NCI-H1417 treated with DMSO at 0.1 percent for 48 hours (cell line): ENCODE results near the gene ADRA2A.

Experiments
- DNase-seq: peaks from one replicate; lab custom pipeline; 2025; lab: John Stamatoyannopoulos, UW

Gene ADRA2A

DNA sequence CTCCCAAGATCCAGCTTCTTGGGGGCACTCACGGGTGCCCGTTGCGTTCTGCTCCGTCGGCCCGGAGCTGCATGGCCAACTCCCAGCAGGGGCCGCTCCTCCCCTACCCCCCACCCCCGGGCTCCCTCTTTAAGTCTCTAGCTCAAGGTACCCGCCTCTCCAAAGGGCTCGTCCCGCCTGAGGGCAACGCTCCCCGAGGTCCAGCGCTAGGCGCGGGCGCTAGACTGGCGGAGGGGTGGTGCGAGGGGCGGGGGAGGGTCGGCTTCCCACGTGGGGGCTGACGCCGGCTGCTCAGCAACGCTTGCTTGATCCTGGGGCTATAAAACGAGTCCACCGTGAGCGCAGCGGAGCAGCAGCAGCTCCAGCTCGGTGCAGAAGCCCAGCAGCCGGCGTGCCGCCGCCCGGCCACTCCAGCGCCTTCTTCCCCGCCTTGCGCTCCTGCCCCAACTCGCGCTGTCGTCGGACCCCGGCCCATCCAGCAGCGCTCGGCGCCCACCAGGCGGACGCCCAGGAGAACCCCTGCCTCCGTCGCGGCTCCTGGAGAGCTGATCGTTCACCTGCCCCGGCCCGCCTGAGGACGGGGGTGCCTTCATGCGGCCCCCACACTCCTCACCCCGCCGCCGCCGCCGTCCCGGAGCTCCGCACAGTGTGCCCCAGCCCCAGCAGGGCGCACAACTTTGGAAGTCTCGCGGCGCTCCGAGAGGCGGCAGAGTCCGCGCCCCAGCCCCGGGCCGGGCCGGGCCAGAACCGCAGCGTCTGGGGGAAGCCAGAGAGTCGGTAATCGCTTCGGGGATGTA is at the start of gene ADRA2A:
ADRA2A (plus strand) TSS at position 348 of the 797 bp plus-strand sequence. CDS start 968 bp downstream, outside the sequence.
- no peak for DNase-seq

DNA sequence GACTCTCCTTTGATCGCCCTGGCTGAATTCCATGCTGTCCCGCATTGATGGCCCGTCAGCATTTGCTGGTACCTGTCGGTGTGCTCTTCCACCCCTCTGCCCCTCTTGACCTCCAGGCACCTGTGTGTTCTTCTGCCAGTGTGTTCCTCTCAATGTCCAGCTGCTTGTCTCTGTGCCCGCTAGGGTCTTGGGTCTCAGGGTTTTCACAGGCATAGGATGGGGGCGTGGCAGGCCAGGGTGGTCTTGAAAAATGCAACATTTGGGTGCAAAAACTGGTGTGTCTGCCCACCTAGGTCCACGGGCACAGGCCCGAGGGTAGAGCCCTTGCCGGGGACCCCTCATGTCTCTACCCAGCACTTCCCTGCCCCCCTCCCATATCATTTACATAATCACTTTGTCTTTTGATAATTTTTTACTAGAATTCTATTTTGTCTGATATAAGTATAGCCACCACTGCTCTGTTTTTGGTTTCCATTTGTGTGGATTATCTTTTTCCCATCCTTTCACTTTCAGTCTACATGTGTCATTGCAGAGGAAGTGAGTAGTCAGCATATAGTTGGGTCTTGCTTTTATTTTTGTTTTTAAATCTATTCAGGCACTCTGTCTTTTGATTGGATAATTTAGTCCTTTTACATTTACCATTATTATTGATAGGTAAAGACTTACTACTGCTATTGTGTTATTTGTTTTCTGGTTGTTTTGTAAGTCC is 46.6 kb upstream of the ADRA2A start:
- DNase-seq: no peak

DNA sequence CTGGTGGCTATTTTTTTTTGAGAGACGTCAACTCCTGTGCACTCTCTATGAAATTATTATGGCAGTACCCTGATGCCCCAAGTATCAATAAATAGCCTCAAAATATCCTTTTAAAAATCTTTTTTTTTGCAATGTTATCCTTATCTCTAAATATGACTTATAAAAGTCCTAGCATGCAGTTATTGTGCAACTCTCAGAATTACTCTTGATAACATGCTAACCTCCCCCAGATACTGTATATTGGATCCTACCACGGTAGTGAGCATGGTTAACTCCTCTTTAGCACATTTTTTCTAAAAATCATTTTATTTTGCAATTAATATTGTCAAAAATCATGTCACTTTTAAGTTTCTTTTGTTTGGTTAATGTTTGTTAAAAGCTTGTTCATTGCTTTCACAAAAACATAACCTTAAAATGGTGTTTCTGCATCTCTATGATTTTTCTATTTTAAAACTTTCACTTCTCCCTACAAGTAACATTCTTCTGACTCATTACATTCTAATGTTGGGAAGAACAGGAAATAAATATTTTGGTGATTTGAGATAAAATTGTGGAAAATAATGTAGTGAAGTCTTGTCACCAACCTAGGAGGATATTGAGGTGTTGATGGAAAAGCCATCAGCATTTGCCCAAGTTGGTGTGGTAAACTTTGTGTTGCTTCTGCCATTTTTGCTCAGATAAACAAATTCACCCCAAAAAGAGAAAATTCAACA is 42.1 kb upstream of the ADRA2A start:
- DNase-seq: no peak

DNA sequence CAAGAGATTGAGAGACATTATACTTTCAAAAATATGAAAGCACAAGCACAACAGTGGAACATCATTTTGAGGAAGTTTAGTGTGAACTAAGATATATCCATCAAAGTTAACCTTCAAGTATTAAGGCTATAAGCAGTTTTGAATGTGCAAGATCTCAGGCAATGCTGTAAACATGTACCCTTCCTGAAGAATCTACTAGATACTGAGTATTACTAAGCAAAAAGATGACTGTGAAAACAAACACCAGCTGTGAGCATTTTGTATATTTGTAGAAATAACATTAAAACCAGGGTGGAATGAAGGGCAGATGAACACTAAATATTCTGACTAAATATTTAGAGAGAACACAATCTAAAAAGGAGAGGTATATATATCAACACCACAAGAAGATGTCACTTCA is 41.3 kb upstream of the ADRA2A start:
- no peak for DNase-seq

DNA sequence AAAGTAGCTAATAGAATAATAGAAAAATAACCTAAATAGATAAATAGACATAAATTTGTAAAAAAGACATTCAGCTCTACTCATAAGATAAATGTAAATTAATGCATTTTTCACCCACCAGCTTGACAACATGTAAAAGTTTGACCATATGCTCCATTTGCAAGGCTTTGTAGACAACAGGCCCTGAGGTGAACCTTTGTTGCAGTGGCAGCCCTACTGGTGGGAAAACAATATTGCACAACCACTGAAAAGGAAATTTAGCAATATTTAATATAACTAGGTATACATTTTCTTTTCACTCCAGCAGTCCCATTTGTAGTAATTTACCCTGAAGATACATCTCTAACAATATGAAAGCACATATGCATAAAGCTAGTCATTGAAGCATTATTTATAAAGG is 39.0 kb upstream of the ADRA2A start:
- no peak for DNase-seq

DNA sequence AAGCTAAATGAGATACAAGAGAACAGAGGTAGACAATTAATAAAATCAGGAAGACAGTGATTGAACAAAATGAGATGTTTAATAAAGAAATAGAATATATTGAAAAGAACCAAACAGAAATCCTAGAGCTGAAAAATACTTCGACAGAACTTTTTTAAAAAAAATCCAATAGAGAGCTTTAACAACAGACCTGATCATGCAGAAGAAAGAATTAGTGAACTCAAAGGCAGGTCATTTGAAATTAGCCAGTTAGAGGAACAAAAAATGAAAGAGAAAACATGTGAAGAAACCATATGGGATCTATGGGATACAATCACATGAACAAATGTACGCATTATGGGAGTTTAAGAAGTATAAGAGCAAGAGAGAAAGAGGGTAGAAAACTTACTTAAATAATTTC is 37.3 kb upstream of the ADRA2A start:
- no peak for DNase-seq

DNA sequence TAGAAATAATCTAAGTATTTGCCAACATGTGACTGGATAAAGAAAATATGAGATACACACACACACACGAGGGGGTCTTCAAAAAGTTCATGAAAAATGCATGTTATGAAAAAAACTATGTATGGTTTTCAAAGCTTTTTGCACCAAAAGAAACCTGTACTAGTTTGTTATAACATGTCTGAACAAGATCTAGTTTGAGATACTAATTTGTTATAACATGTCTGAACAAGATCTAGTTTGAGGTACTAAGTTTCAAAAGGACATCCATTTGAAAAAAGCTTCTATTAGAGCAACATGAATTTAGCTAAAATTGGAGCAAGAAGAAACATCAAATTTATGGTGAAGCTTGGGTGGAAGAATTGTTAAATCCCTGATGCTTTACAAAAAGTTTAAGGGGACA is 19.8 kb upstream of the ADRA2A start:
- DNase-seq: no peak

DNA sequence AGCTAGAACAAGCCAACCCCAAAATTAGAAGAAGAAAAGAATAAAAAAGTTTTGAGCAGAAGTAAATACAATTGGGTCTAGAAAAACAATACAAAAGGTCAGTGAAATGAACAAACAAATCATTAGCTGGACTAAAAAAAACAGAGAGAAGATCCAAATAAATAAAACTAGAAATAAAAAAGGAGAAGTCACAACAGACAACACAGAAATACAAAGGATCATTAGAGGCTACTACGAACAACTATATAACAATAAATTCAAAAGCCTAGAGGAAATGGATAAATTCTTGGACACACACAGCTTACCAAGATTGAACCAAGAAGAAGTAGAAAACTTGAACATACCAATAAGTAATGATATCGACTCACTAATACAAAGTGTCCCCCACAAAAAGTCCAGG is 13.4 kb upstream of the ADRA2A start:
- DNase-seq: no peak

DNA sequence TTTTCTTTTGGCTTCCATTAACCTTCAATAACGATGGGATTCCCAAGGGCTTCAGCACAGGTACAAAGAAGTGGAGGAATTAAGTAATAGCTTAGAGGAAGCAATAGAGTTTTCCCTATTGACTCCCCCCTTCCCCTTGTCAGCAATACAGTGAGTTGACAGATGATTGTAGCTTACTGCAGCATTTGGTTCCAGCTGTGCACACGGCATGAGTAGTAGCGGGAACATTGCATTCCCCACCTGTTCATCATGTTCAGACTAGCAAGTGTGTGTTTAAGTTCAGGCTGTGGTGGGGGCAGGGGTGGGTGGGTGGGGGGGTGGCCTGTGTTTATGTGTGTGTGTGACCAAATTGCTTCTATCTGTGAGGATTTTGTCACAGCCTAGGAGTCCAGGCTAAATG is 4.6 kb upstream of the ADRA2A start:
- DNase-seq: no peak

DNA sequence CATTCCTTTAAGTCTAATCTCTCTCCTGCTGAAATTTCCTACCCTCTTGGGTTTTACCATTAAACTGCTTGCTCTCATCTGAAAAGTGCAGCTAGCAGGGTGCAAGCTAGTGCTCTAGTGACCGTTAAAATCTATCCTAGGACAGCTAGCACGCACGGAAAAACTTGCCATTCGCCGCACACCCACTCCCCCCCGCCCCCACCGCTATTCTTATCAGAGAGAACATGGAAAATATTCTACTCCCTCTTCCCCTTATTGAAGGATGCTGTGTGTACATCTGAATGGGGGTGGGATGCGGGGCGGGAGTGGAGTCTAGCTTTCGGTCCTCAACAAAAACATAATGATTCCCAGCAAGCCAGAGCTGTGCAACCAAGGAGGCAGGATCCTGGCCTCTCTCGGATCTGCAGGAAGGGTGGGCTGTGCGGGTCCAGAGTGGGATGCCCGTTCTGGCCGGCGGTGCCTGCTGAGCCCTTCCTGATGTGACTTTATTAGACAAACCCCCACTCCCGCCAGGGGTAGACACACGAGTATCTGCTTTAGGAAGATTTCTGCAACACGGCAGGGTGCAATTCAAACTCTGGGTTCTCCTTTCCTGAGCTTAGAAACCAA is 1.1 kb upstream of the ADRA2A start:
- DNase-seq: no peak

DNA sequence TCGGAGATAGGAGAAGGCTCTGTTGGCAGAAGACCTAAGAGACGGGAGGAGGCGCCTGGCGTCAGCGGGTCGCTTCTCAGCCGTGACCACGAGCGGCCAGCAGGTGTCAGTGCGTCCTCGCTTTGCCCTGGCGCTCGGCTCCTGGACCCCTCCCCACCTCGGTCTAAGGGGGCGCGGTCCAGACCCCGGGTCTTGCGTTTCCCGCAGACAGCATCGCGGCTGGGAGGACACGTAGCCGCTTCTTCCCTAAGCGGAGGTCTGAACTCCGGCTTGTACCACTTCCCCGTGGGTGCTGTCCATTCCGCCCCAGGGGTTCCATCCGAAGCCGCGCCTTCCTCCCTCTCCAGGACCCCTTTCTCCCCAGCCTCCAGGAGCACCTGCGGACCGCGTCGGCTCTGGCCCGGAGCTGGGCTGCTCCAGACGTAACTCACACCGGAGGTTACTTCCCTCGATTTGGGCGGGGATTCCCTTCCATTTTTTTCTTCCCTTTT is 593 bp upstream of the ADRA2A start:
- no peak for DNase-seq

DNA sequence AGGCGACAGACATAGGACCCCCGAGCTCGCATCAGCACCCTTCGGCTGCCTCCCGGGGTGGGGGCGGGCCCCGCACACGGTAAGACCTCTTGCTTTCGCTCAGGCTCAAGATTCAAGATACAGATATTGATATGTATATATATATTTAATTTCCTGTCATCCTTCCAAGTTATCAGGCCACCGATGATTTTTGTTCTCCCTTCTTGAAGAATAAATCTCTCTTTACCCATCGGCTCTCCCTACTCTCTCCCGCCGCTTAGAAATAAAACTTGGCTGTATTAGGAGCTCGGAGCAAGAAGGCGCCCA is 603 bp downstream of the ADRA2A start:
- no peak for DNase-seq

DNA sequence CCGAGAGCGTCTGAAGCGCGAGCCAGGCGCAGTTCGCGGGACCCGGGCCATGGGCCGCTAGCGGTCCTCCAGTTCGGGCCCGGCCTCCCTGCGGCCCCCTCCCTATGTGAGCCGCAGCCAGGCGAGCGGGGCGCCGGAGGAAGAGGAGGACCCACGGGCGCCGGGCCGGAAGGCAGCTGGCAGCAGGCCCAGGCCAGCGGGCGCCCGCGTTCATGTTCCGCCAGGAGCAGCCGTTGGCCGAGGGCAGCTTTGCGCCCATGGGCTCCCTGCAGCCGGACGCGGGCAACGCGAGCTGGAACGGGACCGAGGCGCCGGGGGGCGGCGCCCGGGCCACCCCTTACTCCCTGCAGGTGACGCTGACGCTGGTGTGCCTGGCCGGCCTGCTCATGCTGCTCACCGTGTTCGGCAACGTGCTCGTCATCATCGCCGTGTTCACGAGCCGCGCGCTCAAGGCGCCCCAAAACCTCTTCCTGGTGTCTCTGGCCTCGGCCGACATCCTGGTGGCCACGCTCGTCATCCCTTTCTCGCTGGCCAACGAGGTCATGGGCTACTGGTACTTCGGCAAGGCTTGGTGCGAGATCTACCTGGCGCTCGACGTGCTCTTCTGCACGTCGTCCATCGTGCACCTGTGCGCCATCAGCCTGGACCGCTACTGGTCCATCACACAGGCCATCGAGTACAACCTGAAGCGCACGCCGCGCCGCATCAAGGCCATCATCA is 1.1 kb downstream of the ADRA2A start:
- DNase-seq: no peak

DNA sequence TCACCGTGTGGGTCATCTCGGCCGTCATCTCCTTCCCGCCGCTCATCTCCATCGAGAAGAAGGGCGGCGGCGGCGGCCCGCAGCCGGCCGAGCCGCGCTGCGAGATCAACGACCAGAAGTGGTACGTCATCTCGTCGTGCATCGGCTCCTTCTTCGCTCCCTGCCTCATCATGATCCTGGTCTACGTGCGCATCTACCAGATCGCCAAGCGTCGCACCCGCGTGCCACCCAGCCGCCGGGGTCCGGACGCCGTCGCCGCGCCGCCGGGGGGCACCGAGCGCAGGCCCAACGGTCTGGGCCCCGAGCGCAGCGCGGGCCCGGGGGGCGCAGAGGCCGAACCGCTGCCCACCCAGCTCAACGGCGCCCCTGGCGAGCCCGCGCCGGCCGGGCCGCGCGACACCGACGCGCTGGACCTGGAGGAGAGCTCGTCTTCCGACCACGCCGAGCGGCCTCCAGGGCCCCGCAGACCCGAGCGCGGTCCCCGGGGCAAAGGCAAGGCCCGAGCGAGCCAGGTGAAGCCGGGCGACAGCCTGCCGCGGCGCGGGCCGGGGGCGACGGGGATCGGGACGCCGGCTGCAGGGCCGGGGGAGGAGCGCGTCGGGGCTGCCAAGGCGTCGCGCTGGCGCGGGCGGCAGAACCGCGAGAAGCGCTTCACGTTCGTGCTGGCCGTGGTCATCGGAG is 1.8 kb downstream of the ADRA2A start:
- DNase-seq: no peak

DNA sequence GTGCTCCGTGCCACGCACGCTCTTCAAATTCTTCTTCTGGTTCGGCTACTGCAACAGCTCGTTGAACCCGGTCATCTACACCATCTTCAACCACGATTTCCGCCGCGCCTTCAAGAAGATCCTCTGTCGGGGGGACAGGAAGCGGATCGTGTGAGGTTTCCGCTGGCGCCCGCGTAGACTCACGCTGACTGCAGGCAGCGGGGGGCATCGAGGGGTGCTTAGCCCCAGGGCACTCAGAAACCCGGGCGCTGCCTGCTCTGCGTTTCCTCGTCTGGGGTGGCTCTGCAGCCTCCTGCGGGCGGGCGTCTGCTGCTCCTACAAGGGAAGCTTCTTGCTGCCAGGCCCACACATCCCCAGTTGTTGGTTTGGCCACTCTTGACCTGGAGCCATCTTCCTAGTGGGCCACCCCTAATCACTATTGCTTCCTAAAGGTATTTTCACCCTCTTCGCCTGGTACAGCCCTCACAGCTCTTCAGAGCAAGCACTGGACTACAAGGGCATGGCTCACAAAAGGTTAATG is 2.5 kb downstream of the ADRA2A start:
- DNase-seq: no peak

DNA sequence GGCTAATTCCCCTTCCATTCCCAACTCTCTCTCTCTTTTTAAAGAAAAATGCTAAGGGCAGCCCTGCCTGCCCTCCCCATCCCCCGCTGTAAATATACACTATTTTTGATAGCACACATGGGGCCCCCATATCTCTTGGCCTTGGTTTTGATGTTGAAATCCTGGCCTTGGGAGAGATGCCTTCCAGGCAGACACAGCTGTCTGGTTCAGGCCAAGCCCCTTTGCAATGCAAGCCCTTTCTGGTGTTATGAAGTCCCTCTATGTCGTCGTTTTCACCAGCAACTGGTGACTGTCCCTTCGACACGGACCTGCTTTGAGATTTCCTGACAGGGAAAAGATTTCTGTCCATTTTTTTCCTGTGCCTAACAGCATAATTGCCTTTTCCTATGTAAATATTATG is 3.0 kb downstream of the ADRA2A start:
- no peak for DNase-seq

DNA sequence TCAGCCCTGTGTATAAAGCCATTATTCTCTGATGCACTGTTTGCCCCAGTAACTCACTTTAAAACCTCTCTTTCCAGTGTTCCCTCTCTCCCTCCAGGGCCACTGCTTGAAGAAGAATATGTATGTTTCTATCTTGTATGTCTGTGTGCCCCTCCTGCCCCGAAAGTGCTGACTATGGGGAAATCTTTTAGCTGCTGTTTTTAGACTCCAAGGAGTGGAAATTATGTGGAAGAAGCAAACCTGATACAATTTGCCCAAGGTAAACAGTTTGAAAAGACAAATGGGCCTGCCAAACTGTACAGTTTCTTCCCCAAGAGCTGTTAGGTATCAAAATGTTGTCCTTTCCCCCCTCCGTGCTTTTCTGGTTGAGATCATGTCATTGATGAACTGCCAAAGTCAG is 3.4 kb downstream of the ADRA2A start:
- DNase-seq: no peak

DNA sequence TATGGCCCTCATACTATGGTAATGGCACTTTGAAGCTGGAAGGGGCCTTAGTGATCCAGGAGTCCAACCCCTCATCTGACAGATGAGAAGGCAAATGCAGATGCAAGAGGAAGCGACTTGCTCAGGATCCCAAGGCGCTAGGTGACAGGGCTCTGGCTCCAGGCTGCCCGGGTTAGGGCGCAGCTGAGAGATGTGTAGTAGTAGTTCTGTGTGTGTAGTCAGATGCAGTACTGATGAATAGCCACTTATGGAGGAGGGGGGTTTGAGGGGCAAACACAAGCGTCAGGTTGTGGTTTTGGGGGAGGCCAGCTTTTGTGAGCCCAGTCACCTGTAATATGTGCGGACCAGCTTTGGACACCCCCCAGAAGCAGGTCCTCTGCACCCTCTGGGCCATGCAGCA is 4.8 kb downstream of the ADRA2A start:
- no peak for DNase-seq

DNA sequence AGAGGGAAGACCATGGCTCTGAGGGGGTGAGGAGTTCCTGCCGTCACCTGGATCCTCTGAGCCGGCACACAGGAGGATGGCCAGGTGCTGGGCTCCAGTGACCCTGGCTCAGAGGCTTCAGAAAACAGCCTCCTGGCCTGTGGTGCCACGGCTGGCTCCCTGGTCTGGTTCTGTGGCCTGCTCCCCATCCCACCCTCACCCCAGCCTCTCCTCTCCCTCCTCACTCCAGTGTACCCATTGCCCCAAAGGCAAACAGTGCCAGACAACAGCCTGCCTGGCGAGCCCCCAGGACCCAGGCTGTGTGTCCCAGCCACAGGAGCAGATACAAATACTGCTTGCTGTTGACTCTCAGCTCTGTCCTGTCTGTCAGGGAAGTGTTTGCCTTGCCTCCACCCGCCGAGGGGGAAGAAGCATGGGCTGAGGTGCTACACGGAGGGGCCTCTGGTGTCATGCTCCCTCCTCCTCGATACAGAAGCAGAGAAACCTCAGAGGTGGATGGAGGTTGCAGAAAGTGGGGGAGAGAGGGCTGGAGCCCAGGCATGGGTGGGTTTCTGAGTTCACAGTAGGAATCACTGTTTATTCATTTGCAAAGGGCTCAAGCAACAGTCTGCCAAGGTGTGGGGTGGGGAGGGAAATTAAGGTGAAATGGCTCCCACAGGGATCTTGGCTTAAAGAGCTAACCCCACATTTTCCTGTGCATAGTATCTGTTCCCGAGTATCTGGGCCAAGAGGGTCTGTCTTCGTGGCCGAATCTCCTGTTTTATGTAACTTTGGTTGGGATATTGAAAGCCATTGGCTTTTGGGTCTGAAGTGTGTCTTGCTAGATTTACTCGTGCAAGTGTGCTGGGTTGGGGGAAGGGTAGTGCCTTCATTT is 5.5 kb downstream of the ADRA2A start:
- no peak for DNase-seq
